NT2/D1 (cell line): ENCODE results near the gene EPB41L2.

Experiments used
- SUZ12 ChIP-seq: IDR thresholded peaks from 2 replicates; pipeline ENCODE4 v1.6.1; 2011; ENCODE audit not compliant: insufficient read length, insufficient read depth; ENCODE audit errors: extremely low read depth
- YY1 ChIP-seq: IDR thresholded peaks from 2 replicates; pipeline ENCODE4 v1.6.1; 2011; ENCODE audit not compliant: insufficient read length, insufficient read depth
- ZNF274 ChIP-seq: IDR thresholded peaks from 2 replicates; pipeline ENCODE4 v1.6.1; 2011; ENCODE audit warnings: mild to moderate bottlenecking, low read depth, low read length

- no peak for TF ChIP-seq ZNF274
- no peak for TF ChIP-seq SUZ12
- no peak for TF ChIP-seq YY1
Observed at GRCh38 chr6:130814506-130814905, 248.5 kb downstream of the EPB41L2 start.
